H1 (cell line): Measurements from ENCODE around the gene CDK8.

Source experiments
- CHD1 ChIP-seq: IDR thresholded peaks from 2 replicates; pipeline ENCODE4 v1.6.1; 2012; ENCODE audit warnings: low read depth, low read length, improper control_type of control experiment
- CTCF ChIP-seq, 3 experiments: IDR thresholded peaks; 1 replicate in 2 of 3; 2 replicates in 1 of 3; pipeline versions ENCODE4 v1.5.1 to v1.6.1; 2011; ENCODE audit warnings: low read length in 3 of 3, mild to moderate bottlenecking in 3 of 3, inconsistent platforms in 2 of 3, low read depth in 1 of 3, moderate library complexity in 1 of 3; ENCODE audit not compliant: insufficient read depth in 1 of 3; ENCODE audit errors: control extremely low read depth in 1 of 3
- GABPA ChIP-seq: IDR thresholded peaks from 2 replicates; pipeline ENCODE4 v1.6.1; 2011; ENCODE audit warnings: mild to moderate bottlenecking, low read length, moderate library complexity, borderline replicate concordance; ENCODE audit not compliant: insufficient read depth
- GTF2F1 ChIP-seq: IDR thresholded peaks from 2 replicates; pipeline ENCODE4 v1.6.1; 2012; ENCODE audit warnings: low read depth, low read length, improper control_type of control experiment, borderline replicate concordance
- JUND ChIP-seq: IDR thresholded peaks from 2 replicates; pipeline ENCODE4 v1.6.1; 2011; ENCODE audit warnings: mild to moderate bottlenecking, improper control_type of control experiment, low read length
- KDM1A ChIP-seq: fragments of 200-600, 300-600 bp; sonication (generic); IDR thresholded peaks from 2 replicates; pipeline ENCODE4 v1.7.1; 2016; ENCODE audit warnings: mild to moderate bottlenecking, low read length, borderline replicate concordance
- KDM5A ChIP-seq: fragments of 200-600 bp; IDR thresholded peaks from 2 replicates; pipeline ENCODE4 v1.7.1; 2012; ENCODE audit warnings: mild to moderate bottlenecking, low read length, inconsistent platforms, mixed read lengths
- POLR2AphosphoS5 ChIP-seq: IDR thresholded peaks from 2 replicates; pipeline ENCODE4 v1.6.1; 2011; ENCODE audit warnings: low read depth, low read length
- TEAD4 ChIP-seq: IDR thresholded peaks from 2 replicates; pipeline ENCODE4 v1.6.1; 2012; ENCODE audit warnings: low read depth, low read length, inconsistent platforms, mixed read lengths

GRCh38 chr13:26310470-26310869 lies 56.5 kb downstream of the CDK8 start:
- TF ChIP-seq CTCF (IDR thresholded peaks at IDR 0.05; ENCODE audit: control extremely low read depth in 1 of 3, insufficient read depth in 1 of 3, low read depth in 1 of 3, low read length in 3 of 3) (no peak), JUND (no peak), POLR2AphosphoS5 (no peak), GTF2F1 (no peak), KDM1A (no peak), GABPA (no peak), TEAD4 (no peak), CHD1 (no peak), KDM5A (no peak)
